Dermis blood vessel endothelial cell (primary cell): Measurements from ENCODE around the gene ITPKA. TPM values are rescaled to one million over a fixed set of nuclear protein-coding genes. Genes with fewer than 3 reads are reported as not detected.
A peak's percentile ranks its signal among the peaks of the same experiment; 100 is the strongest.
"Not testable (repeated sequence)": the region's sequence is repeated elsewhere in the genome, so short reads cannot be mapped to it uniquely, and the experiment has no call there.

ENCODE experiments used
- DNase-seq: peaks from one replicate; pipeline ENCODE4 v3.0.0; 2010
- total RNA-seq: library from RNA; depleted of rRNA; stranded (reverse); fragments of >200 nt; gene quantifications from 2 replicates; pipeline ENCODE4 v1.2.3, GENCODE V29; 2014

ITPKA gene
- 0.56 and 0.68 TPM in 2 replicates for total RNA-seq

GRCh38 chr15:41493205-41493901 is at the start of gene ITPKA:
ITPKA (plus strand) TSS chr15:41493874; CDS start chr15:41493928, 54 bp downstream.
- peak; percentile 60 for DNase-seq

- DNase-seq, result no peak
These were observed 48.3 kb upstream of the ITPKA start for GRCh38 chr15:41445399-41445798.

GRCh38 chr15:41462084-41462795 is 31.4 kb upstream of the ITPKA start:
- DNase-seq, result no peak

- DNase-seq, result no peak
These were observed 28.6 kb upstream of the ITPKA start for GRCh38 chr15:41464889-41465580.

- DNase-seq, result peak; percentile 84
These were observed 27.8 kb upstream of the ITPKA start for GRCh38 chr15:41465822-41466421.

GRCh38 chr15:41466711-41467110 is 27.0 kb upstream of the ITPKA start:
- DNase-seq, result no peak

- not testable (repeated sequence) for DNase-seq
These were observed 24.0 kb upstream of the ITPKA start for GRCh38 chr15:41469644-41470043.

GRCh38 chr15:41473418-41473817 is 20.3 kb upstream of the ITPKA start:
- DNase-seq, result no peak

GRCh38 chr15:41474436-41474835 is 19.2 kb upstream of the ITPKA start:
- DNase-seq, result no peak

GRCh38 chr15:41474941-41475340 is 18.7 kb upstream of the ITPKA start:
- DNase-seq, result no peak

- DNase-seq, result no peak
These were observed 17.1 kb upstream of the ITPKA start for GRCh38 chr15:41476416-41477048.

GRCh38 chr15:41480396-41481140 is 13.1 kb upstream of the ITPKA start:
- no peak for DNase-seq

- no peak for DNase-seq
These were observed 11.4 kb upstream of the ITPKA start for GRCh38 chr15:41482110-41482877.

- DNase-seq, result no peak
These were observed 10.6 kb upstream of the ITPKA start for GRCh38 chr15:41483115-41483514.

GRCh38 chr15:41483519-41483918 is 10.2 kb upstream of the ITPKA start:
- DNase-seq, result no peak

GRCh38 chr15:41484937-41485625 is 8.6 kb upstream of the ITPKA start:
- DNase-seq, result no peak

GRCh38 chr15:41486286-41486685 is 7.4 kb upstream of the ITPKA start:
- no peak for DNase-seq

GRCh38 chr15:41487381-41487780 is 6.3 kb upstream of the ITPKA start:
- DNase-seq, result peak; percentile 46

- peak; percentile 9 for DNase-seq
These were observed 5.9 kb upstream of the ITPKA start for GRCh38 chr15:41487802-41488201.

- no peak for DNase-seq
These were observed 4.0 kb upstream of the ITPKA start for GRCh38 chr15:41489641-41490040.

GRCh38 chr15:41490355-41490754 is 3.3 kb upstream of the ITPKA start:
- DNase-seq, result peak; percentile 95
